ENCODE data around the gene ITGB1.

DNA sequence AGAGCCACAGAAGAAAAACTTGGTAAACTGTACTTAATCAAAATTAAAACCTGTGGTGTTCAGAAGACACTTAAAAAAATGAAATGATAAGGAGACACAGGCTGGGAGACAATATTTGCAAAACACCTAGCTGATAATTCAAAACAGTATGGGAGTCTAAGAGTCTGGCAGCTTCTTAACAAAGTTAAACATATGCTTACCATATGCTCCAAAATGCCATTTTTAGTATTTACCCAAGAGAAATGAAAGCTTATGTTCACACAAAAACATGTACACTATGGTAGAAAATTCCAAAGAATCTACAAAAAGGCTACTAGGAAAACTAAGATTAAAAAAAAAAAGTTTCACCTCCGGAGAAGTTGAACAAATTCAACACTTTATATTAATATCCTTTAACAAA lies 48.6 kb downstream of the ITGB1 start:
- no peak for TF ChIP-seq POLR2AphosphoS5 (IDR thresholded peaks at IDR 0.05)
- TF ChIP-seq, protein P1, sequence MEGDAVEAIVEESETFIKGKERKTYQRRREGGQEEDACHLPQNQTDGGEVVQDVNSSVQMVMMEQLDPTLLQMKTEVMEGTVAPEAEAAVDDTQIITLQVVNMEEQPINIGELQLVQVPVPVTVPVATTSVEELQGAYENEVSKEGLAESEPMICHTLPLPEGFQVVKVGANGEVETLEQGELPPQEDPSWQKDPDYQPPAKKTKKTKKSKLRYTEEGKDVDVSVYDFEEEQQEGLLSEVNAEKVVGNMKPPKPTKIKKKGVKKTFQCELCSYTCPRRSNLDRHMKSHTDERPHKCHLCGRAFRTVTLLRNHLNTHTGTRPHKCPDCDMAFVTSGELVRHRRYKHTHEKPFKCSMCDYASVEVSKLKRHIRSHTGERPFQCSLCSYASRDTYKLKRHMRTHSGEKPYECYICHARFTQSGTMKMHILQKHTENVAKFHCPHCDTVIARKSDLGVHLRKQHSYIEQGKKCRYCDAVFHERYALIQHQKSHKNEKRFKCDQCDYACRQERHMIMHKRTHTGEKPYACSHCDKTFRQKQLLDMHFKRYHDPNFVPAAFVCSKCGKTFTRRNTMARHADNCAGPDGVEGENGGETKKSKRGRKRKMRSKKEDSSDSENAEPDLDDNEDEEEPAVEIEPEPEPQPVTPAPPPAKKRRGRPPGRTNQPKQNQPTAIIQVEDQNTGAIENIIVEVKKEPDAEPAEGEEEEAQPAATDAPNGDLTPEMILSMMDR (IDR thresholded peaks at IDR 0.05 in 8 of 11, conservative IDR thresholded peaks at IDR 0.05 in 3 of 11) = no peak
